Smooth muscle cell of the brain vasculature (primary cell): ENCODE measurements around the gene SIX1.

Experiments
- DNase-seq: peaks from one replicate; pipeline ENCODE4 v3.0.0-alpha.2; 2012; ENCODE audit warnings: low read depth, low spot score

SIX1 gene

DNA sequence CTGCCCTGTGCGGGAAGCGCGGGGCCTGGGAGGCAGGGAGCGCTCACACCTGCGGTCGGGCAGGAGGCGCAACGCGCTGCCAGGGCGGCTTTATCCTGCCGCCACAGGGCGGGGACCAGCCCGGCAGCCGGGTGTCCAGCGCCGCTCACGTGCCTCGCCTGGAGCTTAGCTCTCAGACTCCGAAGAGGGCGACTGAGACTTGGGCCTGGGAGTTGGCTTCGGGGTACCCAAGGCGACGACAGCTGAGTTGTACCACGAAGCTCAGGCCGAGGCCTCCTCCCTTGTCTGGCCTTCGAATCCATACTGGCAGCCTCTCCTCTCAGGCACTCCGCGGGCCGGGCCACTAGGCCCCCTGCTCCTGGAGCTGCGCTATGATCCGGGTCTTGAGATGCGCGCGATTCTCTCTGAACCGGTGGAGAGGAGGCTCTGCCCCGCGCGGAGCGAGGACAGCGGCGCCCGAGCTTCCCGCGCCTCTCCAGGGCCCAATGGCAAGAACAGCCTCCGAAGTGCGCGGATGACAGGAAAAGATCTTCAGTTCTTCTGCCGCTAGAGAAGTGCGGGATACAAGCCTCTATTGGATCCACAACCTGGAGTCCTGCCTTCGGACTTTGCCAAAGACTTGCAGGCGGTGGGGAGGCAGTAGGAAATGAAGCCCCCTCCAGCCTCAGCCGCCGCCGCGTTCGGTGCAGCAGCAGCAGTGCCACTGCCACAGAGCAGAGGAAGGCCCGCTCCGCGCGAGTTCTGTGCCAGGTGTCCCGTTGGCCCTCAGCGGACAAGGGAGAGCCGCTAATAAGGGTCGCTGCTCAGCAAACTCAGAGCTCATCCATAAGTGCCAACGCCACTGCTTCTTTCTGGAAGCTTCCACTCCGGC lies 6.8 kb downstream of the SIX1 start:
- no peak for DNase-seq

DNA sequence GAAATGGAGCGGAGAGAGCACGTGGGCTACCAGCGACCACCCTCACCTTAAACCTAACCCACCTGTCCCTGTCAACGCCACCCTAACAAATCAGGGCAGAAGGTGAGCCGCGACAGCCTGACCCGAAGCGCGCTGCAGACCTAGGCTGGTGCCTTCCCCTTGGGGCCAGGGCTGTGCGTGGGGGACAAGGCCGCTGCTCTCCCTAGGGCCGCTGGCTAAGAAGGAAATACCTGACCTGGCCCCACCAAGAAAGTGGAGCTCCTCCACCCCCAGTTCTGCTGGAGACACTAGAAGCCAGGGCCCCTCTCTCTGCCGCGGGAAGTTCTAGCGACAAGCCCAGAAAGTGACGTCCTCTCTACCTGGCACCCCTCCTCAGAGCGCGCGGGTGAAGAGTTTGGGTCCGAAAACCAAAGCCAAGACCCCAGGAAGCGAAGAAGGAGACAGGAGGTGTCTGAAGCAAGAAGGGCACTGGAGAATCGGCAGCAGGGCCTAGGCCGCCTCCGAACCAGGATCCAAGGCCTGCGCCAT lies 7.5 kb downstream of the SIX1 start:
- DNase-seq: no peak

GRCh38 chr14:60640859-60641741 lies 8.2 kb downstream of the SIX1 start:
- DNase-seq: no peak

DNA sequence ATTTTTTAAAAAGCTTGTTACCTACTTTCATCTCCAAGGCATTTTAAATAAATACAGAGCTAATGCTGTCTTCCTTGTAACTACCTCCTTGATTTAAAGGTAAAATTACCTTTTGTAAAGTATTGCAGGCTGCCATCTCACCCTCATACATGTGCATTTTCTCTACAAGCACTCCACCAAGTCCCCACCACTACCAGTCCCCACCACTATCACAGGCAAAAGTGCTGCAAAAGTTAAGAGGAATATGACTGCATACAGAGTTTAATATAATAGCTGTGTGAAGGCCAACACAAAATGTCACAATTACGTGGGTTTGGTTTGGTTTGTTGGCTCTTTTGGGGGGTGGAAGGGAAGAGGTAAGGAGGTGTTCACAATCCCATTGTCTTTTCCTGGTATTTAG lies 9.6 kb downstream of the SIX1 start:
- DNase-seq: no peak

DNA sequence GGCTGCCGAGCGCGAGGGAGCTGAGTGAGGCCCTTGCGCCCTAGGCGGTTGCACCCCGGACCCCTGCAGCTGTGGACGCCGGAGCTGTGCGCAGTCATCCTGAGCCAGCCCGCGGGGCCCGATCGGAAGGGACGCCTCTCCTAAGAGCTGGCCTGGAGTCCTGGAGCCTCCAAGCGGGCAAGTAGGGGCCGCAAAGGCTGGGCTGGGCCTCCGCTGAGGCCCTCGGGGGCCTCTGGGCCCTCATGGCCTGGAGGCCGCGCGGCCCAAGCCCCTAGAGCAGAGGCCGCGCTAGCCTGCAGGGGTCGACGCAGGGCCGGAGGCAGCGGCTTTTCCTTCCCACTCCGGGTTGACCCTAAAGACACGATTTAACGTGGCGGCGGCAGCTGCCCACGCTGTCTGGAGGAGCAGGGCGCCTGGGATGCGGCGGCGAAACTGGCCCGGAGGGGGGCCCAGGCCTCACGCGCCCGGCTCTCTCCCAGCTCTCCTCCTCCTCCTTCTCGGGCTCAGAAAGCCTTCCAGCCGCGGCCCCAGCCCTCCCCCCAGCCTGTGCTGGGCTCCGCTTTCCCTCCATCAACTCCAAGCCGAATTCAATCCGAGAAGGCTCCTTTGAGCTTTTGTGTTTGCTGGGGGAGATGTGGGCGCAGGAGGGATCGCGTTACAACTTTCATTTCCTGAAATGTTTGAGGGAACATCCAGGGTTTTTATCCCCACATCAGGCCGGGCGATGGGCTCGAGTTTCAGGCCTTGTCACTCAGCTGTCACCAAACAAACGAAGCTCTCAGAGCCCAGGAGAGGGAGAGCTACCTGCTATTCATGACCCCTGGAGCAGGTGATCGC lies 11.6 kb downstream of the SIX1 start:
- DNase-seq: no peak

GRCh38 chr14:60636879-60637478 lies 12.3 kb downstream of the SIX1 start:
- no peak for DNase-seq

- DNase-seq: no peak
Observed at GRCh38 chr14:60634153-60634552, 15.1 kb downstream of the SIX1 start.

DNA sequence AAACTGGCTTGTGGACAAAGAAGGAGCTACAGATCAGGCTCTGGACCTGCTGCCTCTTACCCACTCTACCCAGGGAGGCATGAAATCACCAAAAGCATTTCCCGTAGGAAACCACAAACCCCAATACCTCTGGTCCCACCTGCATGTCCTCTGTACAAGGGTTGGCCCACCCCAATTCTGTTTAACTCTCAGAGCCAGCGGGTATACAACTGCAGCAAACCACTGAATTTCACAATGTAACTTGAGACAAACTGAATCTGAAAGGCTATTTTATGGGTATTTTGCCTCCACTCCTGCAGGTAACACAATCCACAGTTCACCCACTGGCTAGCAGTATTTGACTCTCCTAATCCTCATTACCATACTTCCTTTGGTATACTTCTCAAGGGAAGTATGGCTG lies 16.5 kb downstream of the SIX1 start:
- DNase-seq: no peak

DNA sequence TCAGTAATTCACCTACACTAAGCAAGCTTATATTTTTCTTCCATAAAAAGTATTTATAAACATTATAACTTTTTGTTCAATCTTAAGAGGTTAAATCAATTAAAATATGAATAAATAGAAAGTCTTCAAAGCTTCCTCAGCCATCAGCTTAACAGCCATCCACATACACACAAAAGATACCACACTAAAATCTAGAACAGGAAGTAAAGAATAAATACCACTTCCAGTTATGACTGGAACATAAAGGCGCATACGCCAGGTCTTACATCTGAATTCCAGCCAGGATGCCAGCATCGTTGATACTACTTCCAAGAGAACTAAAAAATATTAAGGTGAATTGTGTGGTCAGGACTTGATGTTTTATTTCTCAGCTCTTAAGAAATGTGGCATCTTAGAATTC lies 17.0 kb downstream of the SIX1 start:
- no peak for DNase-seq

- DNase-seq: no peak
Observed at GRCh38 chr14:60631842-60632241, 17.4 kb downstream of the SIX1 start.

- no peak for DNase-seq
Observed at GRCh38 chr14:60630129-60630528, 19.1 kb downstream of the SIX1 start.

DNA sequence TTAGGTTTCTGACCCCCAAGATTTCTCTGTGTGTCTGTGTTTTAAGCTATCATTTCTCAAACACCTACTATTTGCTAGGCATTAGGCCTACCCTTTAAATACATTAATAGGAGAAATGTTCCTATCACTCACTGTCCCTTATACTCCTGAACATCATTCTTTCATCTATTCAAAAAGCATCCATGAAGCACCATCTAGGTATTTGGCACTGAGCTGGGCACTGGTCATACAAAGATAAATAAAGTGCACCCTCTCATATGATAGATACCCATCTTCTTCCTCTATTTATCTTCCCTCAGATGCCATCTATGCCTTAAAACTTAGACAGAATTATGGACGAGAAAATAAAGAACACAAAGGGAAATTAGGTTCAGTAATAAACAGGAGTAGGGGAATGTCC lies 20.4 kb downstream of the SIX1 start:
- DNase-seq: no peak

- no peak for DNase-seq
Observed at GRCh38 chr14:60622917-60623257, 26.4 kb downstream of the SIX1 start.

DNA sequence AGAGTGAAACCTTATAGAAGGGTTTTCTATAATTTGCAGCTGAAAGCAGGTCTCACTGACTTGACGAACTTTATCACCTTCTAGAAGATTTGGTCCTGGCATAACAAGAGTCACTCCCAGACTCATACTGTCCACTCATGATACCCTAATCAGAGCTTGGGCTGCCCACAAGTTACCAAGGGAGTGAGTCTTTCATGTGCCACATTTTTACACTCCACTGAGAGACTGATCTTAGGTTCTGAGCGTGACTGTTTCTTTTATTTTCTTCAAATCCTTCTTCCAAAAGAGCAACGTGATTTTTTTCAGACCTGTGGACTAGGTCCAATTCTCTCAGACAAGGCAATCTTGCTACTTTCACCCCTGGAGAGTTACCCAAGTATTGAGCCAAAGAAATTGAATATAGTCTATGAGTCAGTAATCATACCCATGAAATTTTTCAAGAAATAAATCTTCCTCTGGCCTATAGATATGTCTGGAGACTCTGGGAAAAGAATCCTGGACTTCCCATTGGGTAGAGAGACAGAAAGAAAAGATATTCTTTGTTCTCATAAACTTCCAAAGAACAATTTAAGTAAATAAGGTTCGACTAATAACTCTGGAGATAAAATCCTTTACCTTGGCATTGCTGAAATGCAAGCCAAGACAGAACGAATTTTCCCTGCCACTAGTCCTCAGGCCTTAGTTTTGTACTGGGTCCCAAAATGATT lies 26.9 kb downstream of the SIX1 start:
- no peak for DNase-seq

GRCh38 chr14:60621386-60621785 lies 27.9 kb downstream of the SIX1 start:
- DNase-seq: no peak

GRCh38 chr14:60618241-60618640 lies 31.0 kb downstream of the SIX1 start:
- DNase-seq: no peak

GRCh38 chr14:60616461-60616959 lies 32.8 kb downstream of the SIX1 start:
- no peak for DNase-seq

DNA sequence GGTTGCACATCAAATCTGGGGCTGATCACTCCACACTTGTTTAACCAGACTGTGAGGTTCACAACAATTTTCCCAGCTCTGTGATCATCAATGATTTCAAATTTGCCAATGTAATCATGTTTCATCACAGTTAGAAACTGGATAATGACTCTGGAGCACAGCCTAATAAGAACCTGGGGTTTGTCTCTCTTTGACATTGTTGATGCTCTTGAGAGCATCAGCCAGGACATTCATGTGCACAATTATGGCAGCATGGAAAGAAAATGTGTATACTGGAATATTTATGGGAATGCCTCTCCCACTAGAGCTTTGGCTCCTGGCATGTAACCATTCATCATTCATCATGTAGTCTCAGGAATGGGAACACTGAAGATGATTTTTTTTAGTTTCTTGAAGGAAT lies 47.0 kb downstream of the SIX1 start:
- DNase-seq: no peak

DNA sequence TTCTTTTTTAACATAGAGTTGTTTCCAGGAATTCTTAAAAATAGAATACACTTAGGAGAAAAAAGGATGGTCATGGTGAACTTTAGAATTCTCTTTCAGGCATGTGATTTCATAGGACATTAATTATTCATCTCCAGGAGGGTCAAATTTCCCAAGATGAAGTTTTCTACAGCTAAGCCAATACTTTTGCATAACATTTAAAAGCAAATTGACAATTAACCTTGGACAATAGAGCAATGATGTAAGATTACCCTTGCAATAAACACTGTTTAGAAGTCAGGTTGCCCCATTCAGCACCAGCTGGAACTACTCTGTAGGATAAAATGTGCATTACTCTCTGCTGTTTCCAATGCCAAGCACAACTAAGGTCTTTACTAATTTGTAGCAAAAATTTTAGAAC lies 49.5 kb downstream of the SIX1 start:
- DNase-seq: no peak

DNA sequence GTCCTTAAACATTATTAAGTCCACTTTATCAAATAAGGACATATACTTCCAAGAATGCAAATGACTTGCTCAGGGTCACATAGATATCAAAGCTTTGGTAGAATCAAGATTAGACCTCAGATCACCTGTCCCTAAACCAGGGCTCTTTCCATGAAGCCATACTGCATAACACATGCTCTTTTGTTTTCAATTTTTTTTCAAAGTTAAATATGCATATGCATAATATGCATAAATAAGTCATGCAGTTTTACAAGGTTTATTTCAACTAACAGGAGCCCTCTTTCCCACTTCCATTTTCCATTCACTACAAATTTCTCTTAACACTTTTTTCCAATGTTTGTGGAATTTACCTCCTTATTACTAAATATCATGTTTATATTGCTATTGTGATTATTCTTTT lies 53.1 kb downstream of the SIX1 start:
- DNase-seq: no peak

DNA sequence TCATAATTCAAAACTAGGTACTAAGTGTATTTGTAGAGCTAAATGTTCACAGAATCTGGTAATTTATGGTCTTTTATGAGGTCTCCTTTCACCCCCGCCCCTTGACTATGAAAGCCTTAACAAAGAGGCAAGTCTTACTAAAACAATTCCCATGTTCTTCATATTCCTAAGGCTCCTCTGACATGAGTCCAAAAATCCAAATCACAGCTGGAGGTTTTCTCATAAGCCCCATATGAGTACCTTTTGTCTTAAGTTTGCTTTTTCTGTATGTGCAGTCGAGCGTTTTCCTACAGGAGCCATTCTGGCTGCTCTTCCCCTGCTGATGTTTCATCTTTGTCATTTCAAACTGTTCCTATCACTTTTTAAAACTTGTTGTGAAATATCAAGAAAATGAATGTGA lies 55.2 kb downstream of the SIX1 start:
- no peak for DNase-seq
